Measurements from ENCODE around the gene SMTNL1. TPM values are rescaled to one million over a fixed set of nuclear protein-coding genes. Genes with fewer than 3 reads are reported as not detected.
A peak's percentile ranks its signal among the peaks of the same experiment; 100 is the strongest.

The SMTNL1 gene
- total RNA-seq, 2 donors from 2014 or later: 1.4 TPM; not detected in 1

DNA sequence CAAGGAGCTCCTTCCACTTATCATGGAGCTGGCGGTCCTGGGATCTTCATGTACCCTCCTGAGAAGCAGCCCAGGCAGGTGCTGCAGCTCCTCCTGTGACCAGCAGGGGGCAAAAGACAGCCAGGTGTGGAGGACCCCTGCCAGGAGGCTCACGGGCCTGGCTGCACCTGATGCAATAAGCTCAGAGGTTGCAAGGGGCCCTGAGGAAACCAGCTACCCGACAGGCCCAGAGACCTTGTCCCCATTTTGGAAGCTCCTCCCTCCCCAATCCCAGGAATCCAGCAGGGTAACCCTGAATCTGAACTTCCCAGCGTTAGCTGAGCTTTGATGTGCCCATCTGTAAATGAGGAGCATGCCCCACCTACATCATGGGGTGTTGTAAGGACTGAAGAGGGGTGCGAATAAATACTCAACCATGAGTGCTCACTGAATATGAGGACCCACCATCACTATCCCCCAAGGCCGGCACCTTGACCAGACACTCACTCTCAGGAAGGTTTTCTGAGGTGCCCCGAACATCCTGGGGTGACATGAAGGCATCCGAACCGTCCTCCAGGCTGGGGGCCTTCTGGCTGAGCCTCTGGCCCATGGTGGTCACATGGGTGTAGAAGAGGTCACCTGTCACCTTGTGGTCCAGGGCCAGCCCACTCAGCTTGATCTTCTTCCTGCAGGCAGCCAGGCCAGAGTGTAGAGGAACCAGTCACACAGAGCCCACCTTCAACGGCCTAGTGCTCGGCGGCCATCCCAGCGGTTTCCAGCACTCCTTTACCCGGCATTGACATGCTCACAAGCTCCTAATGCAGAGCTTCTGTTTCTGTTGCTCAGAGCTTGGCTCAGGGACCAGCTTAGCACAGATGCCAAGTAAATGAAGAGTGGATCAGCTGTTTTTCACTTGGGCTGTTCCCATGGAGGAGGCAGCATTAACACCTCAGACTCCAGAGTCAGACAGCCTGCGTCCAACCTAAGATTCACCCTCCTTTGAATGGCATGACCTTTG is 43.6 kb upstream of the SMTNL1 start:
- peaks cover 2% of the 10 kb centered on the region for H3K4me1 ChIP-seq (replicated peaks)
- no peaks in the 10 kb centered on the region for H3K36me3 ChIP-seq
- no peak overlapping the region for H3K27ac ChIP-seq
- WGBS: 71% methylated on average over 15 of the region's 15 CpGs
- intact Hi-C loops (cut with DNase I): loop anchor here (5.0 to 10.0 kb wide), 2 partner anchors 33 to 151 kb away; partner anchors contain the start of gene YPEL4
- H3K27me3 ChIP-seq (replicated peaks; ENCODE audit: insufficient read depth): no peaks in the 10 kb centered on the region
- peak; percentile 65 for DNase-seq (ENCODE audit: low spot score)
- H3K9me3 ChIP-seq: no peaks in the 10 kb centered on the region
- TF ChIP-seq POLR2A (IDR thresholded peaks at IDR 0.05) (no peak), POLR2AphosphoS5 (IDR thresholded peaks at IDR 0.05) (peak; percentile 23)
- TF ChIP-seq, protein P1, sequence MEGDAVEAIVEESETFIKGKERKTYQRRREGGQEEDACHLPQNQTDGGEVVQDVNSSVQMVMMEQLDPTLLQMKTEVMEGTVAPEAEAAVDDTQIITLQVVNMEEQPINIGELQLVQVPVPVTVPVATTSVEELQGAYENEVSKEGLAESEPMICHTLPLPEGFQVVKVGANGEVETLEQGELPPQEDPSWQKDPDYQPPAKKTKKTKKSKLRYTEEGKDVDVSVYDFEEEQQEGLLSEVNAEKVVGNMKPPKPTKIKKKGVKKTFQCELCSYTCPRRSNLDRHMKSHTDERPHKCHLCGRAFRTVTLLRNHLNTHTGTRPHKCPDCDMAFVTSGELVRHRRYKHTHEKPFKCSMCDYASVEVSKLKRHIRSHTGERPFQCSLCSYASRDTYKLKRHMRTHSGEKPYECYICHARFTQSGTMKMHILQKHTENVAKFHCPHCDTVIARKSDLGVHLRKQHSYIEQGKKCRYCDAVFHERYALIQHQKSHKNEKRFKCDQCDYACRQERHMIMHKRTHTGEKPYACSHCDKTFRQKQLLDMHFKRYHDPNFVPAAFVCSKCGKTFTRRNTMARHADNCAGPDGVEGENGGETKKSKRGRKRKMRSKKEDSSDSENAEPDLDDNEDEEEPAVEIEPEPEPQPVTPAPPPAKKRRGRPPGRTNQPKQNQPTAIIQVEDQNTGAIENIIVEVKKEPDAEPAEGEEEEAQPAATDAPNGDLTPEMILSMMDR (IDR thresholded peaks at IDR 0.05): peak; percentile 71 to 85 (median 84)
- no peak overlapping the region for H3K4me3 ChIP-seq

DNA sequence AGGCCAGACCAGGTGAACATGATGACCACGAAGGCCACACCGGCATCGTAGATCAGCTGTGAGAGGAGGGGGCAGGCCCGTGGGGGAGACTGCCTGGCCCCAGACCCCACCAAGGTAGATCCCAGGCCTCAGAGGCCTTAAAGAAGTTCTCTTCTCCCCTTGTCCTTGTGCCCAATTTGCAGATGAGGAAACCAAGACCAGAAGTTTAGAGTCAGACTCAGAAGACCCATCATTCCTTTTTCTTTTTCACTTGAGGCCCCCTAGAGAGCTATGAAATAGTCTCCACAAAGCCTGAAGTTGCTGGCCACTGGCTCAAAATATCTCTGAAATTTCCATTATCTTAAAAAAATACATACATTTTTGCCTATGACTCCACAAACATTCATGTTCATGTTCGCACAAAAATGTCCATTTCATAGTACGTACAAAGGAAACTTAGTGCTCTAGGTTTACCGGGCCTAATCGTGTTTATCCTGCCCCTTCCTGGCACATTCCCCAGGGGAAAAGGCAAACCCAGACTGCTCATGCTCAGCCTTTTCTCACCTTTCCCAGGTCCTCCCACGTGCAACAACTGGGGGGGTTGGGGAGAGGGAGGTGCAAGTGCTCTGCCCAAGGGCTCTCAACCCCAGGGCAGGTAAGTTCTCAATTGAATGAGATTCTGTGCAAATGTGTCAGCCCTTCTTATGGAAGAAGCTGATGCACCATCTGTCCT is 41.1 kb upstream of the SMTNL1 start:
- Histone ChIP-seq H3K9me3 (no peaks in the 10 kb centered on the region), H3K27ac (no peak overlapping the region), H3K36me3 (no peaks in the 10 kb centered on the region), H3K4me3 (no peak overlapping the region), H3K4me1 (replicated peaks) (peaks cover 14% of the 10 kb centered on the region), H3K27me3 (replicated peaks; ENCODE audit: insufficient read depth) (no peaks in the 10 kb centered on the region)
- TF ChIP-seq POLR2A (IDR thresholded peaks at IDR 0.05) (no peak), POLR2AphosphoS5 (IDR thresholded peaks at IDR 0.05) (no peak)
- TF ChIP-seq, protein P1 (IDR thresholded peaks at IDR 0.05): no peak
- intact Hi-C loops (cut with DNase I): loop anchor here (10.0 kb wide), 1 partner anchor 149 kb away; the partner anchor contains the start of gene YPEL4
- DNase-seq (ENCODE audit: low spot score): no peak
- WGBS: 77% methylated on average over 9 of the region's 9 CpGs

DNA sequence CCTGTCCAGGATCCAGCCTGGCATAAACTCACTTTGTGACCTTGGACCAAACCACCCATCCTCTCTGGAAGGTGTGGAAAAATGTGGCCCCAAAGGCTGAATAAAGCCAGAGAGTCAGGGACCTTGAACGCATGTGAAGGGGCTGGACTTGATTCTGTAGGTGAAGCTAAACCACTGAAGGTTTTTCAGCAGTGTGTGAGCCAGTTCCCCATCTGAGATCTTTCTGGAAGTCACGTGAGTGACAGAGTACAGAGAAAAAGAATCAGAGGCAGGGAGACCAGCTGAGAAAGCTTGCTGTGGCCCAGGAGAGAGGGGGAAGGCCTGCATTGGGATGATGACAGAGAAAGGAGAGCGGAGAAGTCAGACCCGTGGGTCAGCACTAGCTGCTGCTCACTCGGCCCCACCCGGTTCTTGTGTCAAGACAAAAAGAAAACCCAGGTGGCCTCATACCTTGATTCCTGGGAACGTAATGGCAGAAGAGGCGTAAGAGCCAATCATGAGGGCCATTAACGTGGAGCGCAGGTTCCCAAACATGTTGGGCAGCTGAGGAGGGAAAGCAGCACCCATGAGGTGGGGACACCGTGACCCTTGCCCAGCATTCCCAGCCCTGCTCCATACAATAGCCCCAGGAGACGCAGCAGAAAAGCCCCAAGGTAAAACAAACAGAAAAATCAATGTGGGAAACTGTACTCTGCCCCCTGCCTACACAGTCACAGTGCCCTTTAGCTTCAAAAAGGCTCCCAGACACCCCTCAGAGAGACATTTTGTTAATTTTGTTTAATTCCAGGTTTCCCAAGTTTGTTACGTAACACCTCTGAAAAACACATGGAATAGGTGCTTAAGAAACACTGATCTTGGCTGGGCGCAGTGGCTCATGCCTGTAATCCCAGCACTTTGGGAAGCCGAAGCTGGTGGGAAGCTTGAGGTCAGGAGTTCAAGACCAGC is 39.8 kb upstream of the SMTNL1 start:
- intact Hi-C loops (cut with DNase I): loop anchor here (10.0 kb wide), 1 partner anchor 147 kb away; the partner anchor contains the start of gene YPEL4
- no peak for DNase-seq (ENCODE audit: low spot score)
- no peaks in the 10 kb centered on the region for H3K27me3 ChIP-seq (replicated peaks; ENCODE audit: insufficient read depth)
- no peaks in the 10 kb centered on the region for H3K36me3 ChIP-seq
- no peak overlapping the region for H3K27ac ChIP-seq
- peaks cover 14% of the 10 kb centered on the region for H3K4me1 ChIP-seq (replicated peaks)
- WGBS: 93% methylated on average over 15 of the region's 15 CpGs
- no peaks in the 10 kb centered on the region for H3K9me3 ChIP-seq
- TF ChIP-seq, protein P1 (IDR thresholded peaks at IDR 0.05): no peak
- no peak for TF ChIP-seq POLR2A (IDR thresholded peaks at IDR 0.05)
- no peak for TF ChIP-seq POLR2AphosphoS5 (IDR thresholded peaks at IDR 0.05)
- no peak overlapping the region for H3K4me3 ChIP-seq

DNA sequence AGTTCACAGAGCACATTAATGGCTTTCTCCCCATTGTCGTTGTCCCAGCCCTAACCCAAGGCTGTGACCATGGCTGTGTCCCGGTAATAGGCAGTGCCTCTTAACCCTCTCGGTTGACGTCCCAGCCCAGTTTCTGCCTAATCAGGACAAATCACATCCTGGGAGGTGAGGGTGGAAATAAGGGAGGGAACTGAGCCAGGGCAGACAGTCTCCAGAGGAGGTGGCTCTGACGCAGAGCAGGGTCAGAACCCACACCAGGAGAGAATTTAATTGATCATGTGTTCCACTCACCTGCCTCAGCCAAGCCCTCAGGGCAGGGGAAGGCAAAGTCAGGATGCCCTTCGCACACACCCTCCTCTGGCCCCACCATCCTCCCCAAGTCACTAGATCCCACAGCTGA is 38.9 kb upstream of the SMTNL1 start:
- intact Hi-C loops (cut with DNase I): loop anchor here (10.0 kb wide), 1 partner anchor 146 kb away; the partner anchor contains the start of gene YPEL4
- H3K36me3 ChIP-seq: no peaks in the 10 kb centered on the region
- no peaks in the 10 kb centered on the region for H3K9me3 ChIP-seq
- peaks cover 14% of the 10 kb centered on the region for H3K4me1 ChIP-seq (replicated peaks)
- no peaks in the 10 kb centered on the region for H3K27me3 ChIP-seq (replicated peaks; ENCODE audit: insufficient read depth)
- no peak overlapping the region for H3K27ac ChIP-seq
- DNase-seq (ENCODE audit: low spot score): no peak
- 78% methylated on average over 6 of the region's 6 CpGs for WGBS
- TF ChIP-seq POLR2A (IDR thresholded peaks at IDR 0.05) (no peak), POLR2AphosphoS5 (IDR thresholded peaks at IDR 0.05) (no peak)
- TF ChIP-seq, protein P1 (IDR thresholded peaks at IDR 0.05): no peak
- H3K4me3 ChIP-seq: no peak overlapping the region
